GM12878 (cell line): Measurements from ENCODE around the gene ANKRD60. TPM values are rescaled to one million over a fixed set of nuclear protein-coding genes. Genes with fewer than 3 reads are reported as not detected.

ENCODE experiments used
- ATAC-seq: fragments of 200-7000 bp; cut with Tn5 transposase; 3 replicates; pipeline ENCODE4 v1.9.1; 2020; ENCODE audit warnings: mild to moderate bottlenecking, moderate library complexity
- BruUV-seq: library from RNA; stranded (reverse); fragments of 400-500 nt; replicated peaks from 2 replicates; lab custom pipeline; 2021; lab: Mats Ljungman, UMichigan
- CTCF ChIA-PET: fragments of 300-600 bp; sonication (Branson Sonifier 250); formaldehyde crosslinking; extraction: SDS; loops from one replicate; lab custom pipeline; 2021; ENCODE audit warnings: inconsistent platforms; lab: Yijun Ruan, JAX
- POLR2A ChIA-PET: fragments of 350-600 bp; formaldehyde crosslinking; extraction: SDS; loops from one replicate; lab custom pipeline; 2021; ENCODE audit warnings: inconsistent platforms; lab: Charles Lee
- RAD21 ChIA-PET: fragments of 300-600 bp; sonication (Branson Sonifier 250); formaldehyde crosslinking; loops from one replicate; lab custom pipeline; 2023; ENCODE audit warnings: antibody characterized with exemption; ENCODE audit not compliant: unreplicated experiment; lab: Charles Lee
- SMC1A ChIA-PET: fragments of 300-600 bp; sonication (Branson Sonifier 250); formaldehyde crosslinking; loops from one replicate; lab custom pipeline; 2023; ENCODE audit not compliant: unreplicated experiment, uncharacterized antibody; lab: Charles Lee
- DNase-seq: peaks from one replicate; pipeline ENCODE4 v3.0.0-alpha.2; 2011; ENCODE audit warnings: low read depth, low spot score
- FAIRE-seq: peaks from 3 replicates; lab custom pipeline; 2011; peaks lifted over from hg19 to GRCh38; lab: Jason Lieb, UNC
- H2AFZ ChIP-seq: 2 replicates; pipeline ENCODE4 v1.6.0; 2011; ENCODE audit warnings: low read depth, low read length, control low read depth; ENCODE audit not compliant: control insufficient read depth
- H3K27ac ChIP-seq: 2 replicates; pipeline ENCODE4 v1.5.1; 2011; ENCODE audit warnings: control low read depth; ENCODE audit not compliant: control insufficient read depth, insufficient read depth
- H3K27me3 ChIP-seq, 2 experiments: replicated peaks in 1 of 2; 2 replicates each; pipeline versions ENCODE4 v1.6.0 to v1.6.1; 2011; ENCODE audit warnings: low read length in 1 of 2; ENCODE audit not compliant: control insufficient read depth in 2 of 2, insufficient read depth in 2 of 2
- H3K36me3 ChIP-seq, 2 experiments: 2 replicates each; pipeline ENCODE4 v1.5.1; 2011; ENCODE audit warnings: low read length in 1 of 2; ENCODE audit not compliant: control insufficient read depth in 2 of 2, insufficient read depth in 2 of 2
- H3K4me1 ChIP-seq: 2 replicates; pipeline ENCODE4 v1.6.1; 2011; ENCODE audit warnings: mild to moderate bottlenecking, low read length, moderate library complexity, mixed read lengths; ENCODE audit not compliant: control insufficient read depth, insufficient read depth
- H3K4me2 ChIP-seq: 2 replicates; pipeline ENCODE4 v1.6.0; 2011; ENCODE audit warnings: control low read depth; ENCODE audit not compliant: control insufficient read depth, insufficient read depth
- H3K4me3 ChIP-seq: fragments of 200-600 bp; sonication (generic); 2 replicates; pipeline ENCODE4 v1.5.1; 2016
- H3K79me2 ChIP-seq: 2 replicates; pipeline ENCODE4 v1.6.0; 2011; ENCODE audit warnings: low read length; ENCODE audit not compliant: control insufficient read depth, insufficient read depth
- H3K9ac ChIP-seq: 2 replicates; pipeline ENCODE4 v1.8.0; 2011; ENCODE audit warnings: low read length, control low read depth, mixed read lengths; ENCODE audit not compliant: control insufficient read depth, insufficient read depth
- H3K9me3 ChIP-seq: replicated peaks from 3 replicates; pipeline ENCODE4 v1.5.1; 2011; ENCODE audit warnings: mild to moderate bottlenecking, low read length; ENCODE audit not compliant: control insufficient read depth, insufficient read depth
- H4K20me1 ChIP-seq: 2 replicates; pipeline ENCODE4 v1.6.0; 2011; ENCODE audit not compliant: control insufficient read depth, insufficient read depth
- CHD2 ChIP-seq: IDR thresholded peaks from 2 replicates; pipeline ENCODE4 v1.6.1; 2011; ENCODE audit warnings: low read depth, low read length, improper control_type of control experiment, borderline replicate concordance
- HSF1 ChIP-seq: fragments of 150-350 bp; IDR thresholded peaks from 2 replicates; pipeline ENCODE4 v1.6.1; 2014; ENCODE audit warnings: mild to moderate bottlenecking, low read depth, low read length
- KDM1A ChIP-seq: fragments of 200-600 bp; sonication (generic); IDR thresholded peaks from 2 replicates; pipeline ENCODE4 v1.6.1; 2016; ENCODE audit warnings: borderline replicate concordance
- PRDM15 ChIP-seq: fragments of 450-650 bp; formaldehyde crosslinking; IDR thresholded peaks from 2 replicates; pipeline ENCODE4 v1.4.0; 2020; ENCODE audit warnings: mild to moderate bottlenecking, moderate library complexity
- TARDBP ChIP-seq: IDR thresholded peaks from 2 replicates; pipeline ENCODE4 v1.6.1; 2016; ENCODE audit warnings: borderline replicate concordance
- YY1 ChIP-seq: IDR thresholded peaks from 2 replicates; pipeline ENCODE4 v1.6.1; 2011; ENCODE audit warnings: low read depth, mild to moderate bottlenecking, low read length
- ZBED1 ChIP-seq: IDR thresholded peaks from 2 replicates; pipeline ENCODE4 v1.6.1; 2016; ENCODE audit warnings: borderline replicate concordance
- ZBTB40 ChIP-seq: fragments of 450-650 bp; IDR thresholded peaks from 2 replicates; pipeline ENCODE4 v1.6.1; 2016; ENCODE audit warnings: mild to moderate bottlenecking, moderate library complexity, borderline replicate concordance
- ZNF622 ChIP-seq: fragments of 450-650 bp; IDR thresholded peaks from 2 replicates; pipeline ENCODE4 v1.6.1; 2017; ENCODE audit warnings: mild to moderate bottlenecking, inconsistent platforms
- ZNF687 ChIP-seq: fragments of 450-650 bp; IDR thresholded peaks from 2 replicates; pipeline ENCODE4 v1.6.1; 2017; ENCODE audit warnings: mild to moderate bottlenecking, moderate library complexity
- in situ Hi-C: fragments of 300-500 bp; cut with MboI; formaldehyde crosslinking; loops from 9 replicates; pipeline ENCODE4 v1.14.3; 2018; ENCODE audit warnings: mixed read lengths
- intact Hi-C: fragments of 100-400 bp; cut with micrococcal nuclease; formaldehyde crosslinking; loops from one replicate; pipeline ENCODE4 v1.14.2; 2022; ENCODE audit not compliant: unreplicated experiment
- polyA plus RNA-seq, 11 experiments: library from polyadenylated mRNA; depleted of rRNA in 4 of 11; unstranded in 6 of 11; stranded (reverse) in 5 of 11; fragments of >200 nt; fragmentation: Nextera tagmentation in 4 of 11; fragmentation: Illumina TruSeq in 1 of 11; extraction: Ambion mirVana in 4 of 11; extraction: Trizol in 1 of 11; gene quantifications; 1 replicate in 1 of 11; 2 replicates in 10 of 11; pipeline versions ENCODE4 v1.2.1 to v1.2.3, GENCODE V29; 2011 to 2016; ENCODE audit warnings: inconsistent platforms in 2 of 11, missing spikeins in 2 of 11, low read depth in 1 of 11
- total RNA-seq, 4 experiments: library from RNA; depleted of rRNA in 3 of 4; stranded (reverse); fragments of >200 nt in 3 of 4; fragmentation: Illumina TruSeq in 1 of 4; extraction: Trizol in 1 of 4; gene quantifications; 2 replicates each; pipeline versions ENCODE4 v1.2.1 to v1.2.3, GENCODE V29; 2013 to 2021

ANKRD60 gene
- total and polyA plus RNA-seq, 10 of the 15 experiments (the other 5 are each of a cell fraction or from before 2014, with no cell fraction given) = not detected

GRCh38 chr20:58205850-58206249, 22.6 kb downstream of the ANKRD60 start (continued):
- TF ChIP-seq PRDM15 (no peak), CHD2 (no peak)

- Histone ChIP-seq H3K36me3 (no peaks in the 10 kb centered on the region), H3K27me3 (peaks cover 0 to 1% of the 10 kb centered on the region in 2 experiments; a peak in 2 of 4 replicates), H3K4me1 (no peaks in the 10 kb centered on the region), H3K4me3 (no peak overlapping the region), H3K79me2 (no peaks in the 10 kb centered on the region), H2AFZ (no peak overlapping the region), H3K9ac (no peak overlapping the region), H3K27ac (no peak overlapping the region), H4K20me1 (no peaks in the 10 kb centered on the region), H3K9me3 (no peaks in the 10 kb centered on the region; the same call in 2 of the 3 replicates), H3K4me2 (no peak overlapping the region)
- ATAC-seq (no peak), DNase-seq (no peak), FAIRE-seq (no peak)
- ChIA-PET RAD21 (no interaction called here), POLR2A (no interaction called here), SMC1A (no interaction called here), CTCF (no interaction called here)
- no TSS peak for BruUV-seq
- in situ Hi-C loops (loop anchor here (10.0 kb wide), 1 partner anchor 817 kb away; no protein-coding TSS in a partner anchor), intact Hi-C loops (no loop called here)
- TF ChIP-seq KDM1A = no peak
- TF ChIP-seq TARDBP = no peak
- TF ChIP-seq ZNF687 = no peak
- TF ChIP-seq ZNF622 = no peak
- no peak for TF ChIP-seq YY1
- no peak for TF ChIP-seq ZBTB40
- TF ChIP-seq HSF1 = no peak
- no peak for TF ChIP-seq ZBED1
Measured at GRCh38 chr20:58202044-58202443, 26.4 kb downstream of the ANKRD60 start.
